Subcutaneous adipose tissue (tissue), 4 donors: Measurements from ENCODE around the gene ACADS. TPM values are rescaled to one million over a fixed set of nuclear protein-coding genes. Genes with fewer than 3 reads are reported as not detected.

Source experiments
- total RNA-seq, 4 donors: library from RNA; depleted of rRNA; stranded (reverse); fragments of >200 nt; gene quantifications; one replicate each; pipeline ENCODE4 v1.1.0, GENCODE V29; 2016
- TF ChIP-seq, protein P1 (sequence below): fragments of 450-650 bp; IDR thresholded peaks from one replicate; pipeline ENCODE4 v1.5.1; 2016; ENCODE audit warnings: low read depth, mild to moderate bottlenecking, control low read depth, antibody characterized with exemption, moderate library complexity

ACADS gene
- total RNA-seq, 4 donors from 2014 or later: 31.6 to 237 (median 106) TPM

DNA sequence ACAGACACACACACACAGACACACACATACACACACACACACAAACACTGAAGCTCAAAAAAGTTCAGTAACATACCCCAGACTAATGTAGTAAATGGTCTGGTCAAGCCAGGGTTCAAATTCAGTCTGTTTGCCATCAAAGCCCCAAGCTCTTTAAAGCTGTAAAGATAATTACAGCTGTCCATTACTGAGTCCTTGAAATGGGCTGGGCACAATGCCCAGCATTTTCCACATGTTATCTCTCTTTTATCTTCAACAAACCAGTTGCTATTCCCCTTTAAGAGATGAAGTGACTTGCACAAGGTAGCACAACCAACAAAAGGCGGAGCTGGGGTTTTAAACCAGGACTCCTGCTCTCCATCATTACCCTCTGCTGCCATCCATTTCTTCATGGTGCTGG lies 23.0 kb upstream of the ACADS start:
- TF ChIP-seq, protein P1, sequence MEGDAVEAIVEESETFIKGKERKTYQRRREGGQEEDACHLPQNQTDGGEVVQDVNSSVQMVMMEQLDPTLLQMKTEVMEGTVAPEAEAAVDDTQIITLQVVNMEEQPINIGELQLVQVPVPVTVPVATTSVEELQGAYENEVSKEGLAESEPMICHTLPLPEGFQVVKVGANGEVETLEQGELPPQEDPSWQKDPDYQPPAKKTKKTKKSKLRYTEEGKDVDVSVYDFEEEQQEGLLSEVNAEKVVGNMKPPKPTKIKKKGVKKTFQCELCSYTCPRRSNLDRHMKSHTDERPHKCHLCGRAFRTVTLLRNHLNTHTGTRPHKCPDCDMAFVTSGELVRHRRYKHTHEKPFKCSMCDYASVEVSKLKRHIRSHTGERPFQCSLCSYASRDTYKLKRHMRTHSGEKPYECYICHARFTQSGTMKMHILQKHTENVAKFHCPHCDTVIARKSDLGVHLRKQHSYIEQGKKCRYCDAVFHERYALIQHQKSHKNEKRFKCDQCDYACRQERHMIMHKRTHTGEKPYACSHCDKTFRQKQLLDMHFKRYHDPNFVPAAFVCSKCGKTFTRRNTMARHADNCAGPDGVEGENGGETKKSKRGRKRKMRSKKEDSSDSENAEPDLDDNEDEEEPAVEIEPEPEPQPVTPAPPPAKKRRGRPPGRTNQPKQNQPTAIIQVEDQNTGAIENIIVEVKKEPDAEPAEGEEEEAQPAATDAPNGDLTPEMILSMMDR: no peak

DNA sequence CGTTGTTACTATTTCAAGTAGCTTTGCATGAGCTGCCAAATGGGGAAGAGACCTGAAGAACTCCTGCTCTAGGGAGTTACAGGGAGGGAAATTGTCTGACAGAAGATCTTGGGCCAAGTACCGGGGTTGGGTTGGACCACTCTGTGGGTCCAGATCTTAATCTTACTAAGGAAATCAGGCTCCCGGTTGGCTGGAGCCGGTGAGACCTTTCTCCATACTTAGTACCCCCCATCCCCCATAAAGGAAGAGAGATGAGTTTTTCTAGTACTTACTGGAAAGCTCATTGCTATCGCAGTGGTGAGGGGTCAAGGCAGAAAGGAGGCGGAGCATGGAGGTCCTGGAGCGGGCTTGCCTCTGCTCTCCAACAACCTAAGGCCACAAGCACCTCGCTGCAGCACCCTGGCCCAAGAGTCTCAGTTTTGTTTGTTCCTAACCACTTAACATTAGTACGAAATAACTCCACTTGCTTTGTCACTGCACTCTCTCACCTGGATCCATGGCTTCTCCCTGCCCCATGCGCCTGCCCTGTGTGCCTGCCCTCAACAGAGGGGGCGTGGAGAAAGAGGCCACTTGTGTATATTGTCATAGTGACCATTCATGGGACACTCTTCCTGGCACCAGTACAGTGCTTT lies 22.2 kb upstream of the ACADS start:
- TF ChIP-seq, protein P1: no peak

DNA sequence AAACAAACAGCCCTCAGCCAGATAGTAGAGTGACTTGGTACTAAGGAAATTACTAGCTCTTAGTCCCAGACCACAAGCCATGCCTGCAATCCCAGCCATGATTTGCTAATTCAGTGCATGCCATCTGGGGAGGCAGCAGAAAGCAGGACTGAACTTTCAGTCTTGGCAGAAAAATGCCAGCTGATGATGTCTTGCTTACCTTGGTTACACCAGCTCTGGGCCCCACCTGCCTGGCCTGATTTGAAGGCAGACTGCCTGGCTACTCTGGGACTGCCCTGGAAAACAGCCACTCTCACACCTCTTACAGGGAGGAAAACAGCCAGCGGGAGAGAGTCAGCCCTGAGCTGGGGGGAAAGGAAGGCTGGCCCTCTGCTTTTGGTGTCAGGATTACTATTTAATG lies 20.0 kb upstream of the ACADS start:
- TF ChIP-seq, protein P1: no peak

DNA sequence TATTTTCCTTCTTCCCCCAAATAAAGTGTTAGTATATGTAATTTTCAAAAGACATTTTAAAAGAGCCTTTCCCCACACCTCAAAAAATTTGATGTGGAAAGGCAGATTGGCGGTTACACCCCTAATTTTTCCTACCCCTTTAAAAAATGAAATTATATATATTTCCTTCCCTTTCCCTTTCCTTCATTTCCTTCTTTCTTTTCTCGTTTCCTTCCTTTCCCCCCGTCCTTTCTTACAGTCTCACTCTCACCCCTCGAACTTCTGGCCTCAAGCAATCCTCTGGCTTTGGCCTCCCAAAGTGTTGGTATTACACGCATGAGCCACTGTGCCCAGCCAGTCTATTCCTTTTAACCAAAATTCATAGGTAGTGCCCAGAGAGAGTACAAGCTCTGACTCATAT lies 19.6 kb upstream of the ACADS start:
- TF ChIP-seq, protein P1: no peak

DNA sequence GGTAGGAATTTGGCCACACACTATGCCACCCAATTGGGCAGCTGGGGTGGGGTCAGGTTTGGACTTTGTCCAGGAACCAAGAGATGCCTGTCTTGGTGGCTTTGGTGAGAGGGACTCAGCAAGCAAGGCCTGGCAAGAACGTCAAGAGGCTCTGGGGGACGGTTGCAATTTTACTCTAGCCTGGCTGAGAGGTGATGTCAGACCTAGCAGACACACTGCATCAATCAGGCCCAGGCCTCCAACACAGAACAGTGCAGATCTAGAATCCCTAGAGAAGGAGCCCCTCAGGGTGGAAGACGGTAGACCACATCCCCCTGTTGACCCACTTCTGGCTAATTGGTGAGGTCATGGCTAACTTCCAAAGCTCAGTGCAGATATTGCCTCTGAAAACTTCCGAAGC lies 17.0 kb upstream of the ACADS start:
- TF ChIP-seq, protein P1: no peak

DNA sequence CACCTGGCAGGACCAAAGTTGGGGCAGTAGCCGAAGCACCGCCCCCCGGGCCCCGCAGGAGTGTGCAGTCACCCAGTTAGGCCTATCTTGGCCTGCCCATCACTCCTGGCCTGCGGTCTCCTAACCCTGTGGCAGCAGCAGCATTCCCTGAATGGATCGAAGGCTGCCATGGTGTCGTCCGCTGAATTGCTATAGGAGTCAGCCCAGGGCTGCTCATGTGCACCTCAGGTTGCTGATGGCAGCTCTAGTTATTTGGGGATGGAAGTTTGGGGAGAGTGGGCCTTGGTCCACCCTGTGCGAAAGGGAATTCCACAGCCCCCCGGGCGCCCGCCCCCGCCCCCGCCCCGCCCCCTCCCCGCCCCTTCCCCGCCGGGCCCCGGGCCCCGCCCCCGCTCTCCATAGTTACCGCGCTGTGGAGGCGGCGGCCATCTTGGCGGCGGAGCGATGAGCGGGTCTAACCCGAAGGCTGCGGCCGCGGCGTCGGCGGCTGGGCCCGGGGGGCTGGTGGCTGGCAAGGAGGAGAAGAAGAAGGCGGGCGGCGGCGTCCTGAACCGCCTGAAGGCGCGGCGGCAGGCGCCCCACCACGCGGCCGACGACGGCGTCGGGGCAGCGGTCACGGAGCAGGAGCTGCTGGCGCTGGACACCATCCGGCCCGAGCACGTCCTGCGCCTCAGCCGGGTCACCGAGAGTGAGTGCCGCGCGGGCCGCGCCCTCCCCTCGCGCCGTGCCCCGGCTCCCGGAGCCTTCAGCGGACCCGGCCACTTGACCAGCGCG lies 15.4 kb upstream of the ACADS start, which contains the start of gene UNC119B:
Gene UNC119B (plus strand): TSS at position 428 of the 774 bp plus-strand sequence. CDS start 17 bp downstream, at position 445.
- TF ChIP-seq, protein P1: no peak

DNA sequence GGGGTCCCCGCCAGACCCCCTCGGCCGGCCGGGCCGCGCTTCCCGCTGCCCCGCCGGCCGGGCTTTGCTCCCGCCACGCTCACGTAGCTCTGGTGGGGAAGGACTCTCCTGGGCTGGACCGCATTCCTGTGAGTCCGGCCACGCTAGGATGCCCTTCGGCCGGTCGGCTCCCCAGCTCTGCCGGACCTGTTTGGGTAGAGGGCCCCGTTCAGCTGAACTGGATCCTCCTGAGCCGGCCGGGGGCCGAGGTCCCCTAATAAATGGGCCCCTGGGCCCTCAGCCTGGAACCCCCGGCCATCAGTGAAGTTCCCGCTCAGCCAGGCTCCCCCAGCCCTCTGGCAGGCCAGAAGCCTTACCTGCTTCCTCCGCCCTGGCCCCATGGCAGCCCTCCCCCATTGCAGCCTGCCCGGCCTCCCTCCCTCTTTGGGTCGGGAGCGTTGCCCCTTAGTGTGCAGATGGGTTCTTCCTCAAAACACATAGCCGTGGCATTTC lies 14.8 kb upstream of the ACADS start:
- TF ChIP-seq, protein P1: no peak
